ENCODE results near the gene SLC9A1.
A peak's percentile ranks its signal among the peaks of the same experiment; 100 is the strongest.

SLC9A1 gene

DNA sequence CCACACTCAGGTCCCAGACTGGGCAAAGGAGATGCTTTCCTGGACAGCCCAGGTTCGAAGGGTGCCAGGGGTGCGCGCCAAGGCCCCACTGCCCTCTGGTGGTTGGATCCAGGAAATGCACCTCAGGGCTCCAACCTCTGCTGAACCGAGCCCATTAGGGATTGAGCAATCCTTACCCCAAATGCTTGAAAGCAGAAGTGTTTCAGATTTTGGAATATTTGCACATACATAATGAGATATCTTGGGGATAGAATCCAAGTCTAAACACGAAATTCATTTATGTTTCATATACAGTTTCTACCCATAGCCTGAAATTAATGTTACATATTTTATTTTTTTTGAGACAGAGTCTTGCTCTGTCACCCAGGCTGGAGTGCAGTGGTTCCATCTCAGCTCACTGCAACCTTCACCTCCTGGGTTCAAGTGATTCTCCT, 57.4 kb downstream of the SLC9A1 start:
- DNase-seq (ENCODE audit: low spot score): no peak
- Histone ChIP-seq H3K36me3 (ENCODE audit: low read depth) (peaks cover 13% of the 10 kb centered on the region), H3K9me3 (ENCODE audit: severe bottlenecking) (no peaks in the 10 kb centered on the region), H3K27ac (ENCODE audit: poor library complexity, severe bottlenecking) (peak overlapping the region; percentile 40), H3K4me1 (ENCODE audit: insufficient read depth, poor library complexity, severe bottlenecking) (peaks cover 20% of the 10 kb centered on the region), H3K4me3 (ENCODE audit: severe bottlenecking) (no peak overlapping the region), H3K27me3 (ENCODE audit: insufficient read depth, poor library complexity, severe bottlenecking) (no peaks in the 10 kb centered on the region)
- TF ChIP-seq, protein P1, sequence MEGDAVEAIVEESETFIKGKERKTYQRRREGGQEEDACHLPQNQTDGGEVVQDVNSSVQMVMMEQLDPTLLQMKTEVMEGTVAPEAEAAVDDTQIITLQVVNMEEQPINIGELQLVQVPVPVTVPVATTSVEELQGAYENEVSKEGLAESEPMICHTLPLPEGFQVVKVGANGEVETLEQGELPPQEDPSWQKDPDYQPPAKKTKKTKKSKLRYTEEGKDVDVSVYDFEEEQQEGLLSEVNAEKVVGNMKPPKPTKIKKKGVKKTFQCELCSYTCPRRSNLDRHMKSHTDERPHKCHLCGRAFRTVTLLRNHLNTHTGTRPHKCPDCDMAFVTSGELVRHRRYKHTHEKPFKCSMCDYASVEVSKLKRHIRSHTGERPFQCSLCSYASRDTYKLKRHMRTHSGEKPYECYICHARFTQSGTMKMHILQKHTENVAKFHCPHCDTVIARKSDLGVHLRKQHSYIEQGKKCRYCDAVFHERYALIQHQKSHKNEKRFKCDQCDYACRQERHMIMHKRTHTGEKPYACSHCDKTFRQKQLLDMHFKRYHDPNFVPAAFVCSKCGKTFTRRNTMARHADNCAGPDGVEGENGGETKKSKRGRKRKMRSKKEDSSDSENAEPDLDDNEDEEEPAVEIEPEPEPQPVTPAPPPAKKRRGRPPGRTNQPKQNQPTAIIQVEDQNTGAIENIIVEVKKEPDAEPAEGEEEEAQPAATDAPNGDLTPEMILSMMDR (IDR thresholded peaks at IDR 0.05; ENCODE audit: poor library complexity, severe bottlenecking): peak; percentile 97
- peak; percentile 77 for ATAC-seq (ENCODE audit: low read depth)

DNA sequence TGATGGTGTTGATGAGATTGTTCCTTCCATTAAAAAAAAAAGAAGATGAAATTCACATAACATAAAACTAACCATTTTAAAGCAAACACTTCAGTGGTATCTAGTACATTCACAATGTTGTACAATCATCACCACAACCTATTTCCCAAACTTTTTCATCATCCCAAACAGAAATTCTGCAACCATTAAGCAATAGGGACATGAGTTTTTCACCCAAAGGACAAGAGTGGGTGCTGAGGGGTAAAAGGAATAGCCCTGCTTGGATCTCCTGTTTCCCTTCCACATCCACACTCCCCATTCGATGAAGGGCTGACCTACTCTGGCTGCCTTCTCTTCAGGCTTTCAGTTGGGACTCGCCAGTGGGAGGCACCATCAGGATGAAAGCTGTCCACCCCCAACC, 59.3 kb downstream of the SLC9A1 start:
- Histone ChIP-seq H3K9me3 (ENCODE audit: severe bottlenecking) (no peaks in the 10 kb centered on the region), H3K27me3 (ENCODE audit: insufficient read depth, poor library complexity, severe bottlenecking) (no peaks in the 10 kb centered on the region), H3K27ac (ENCODE audit: poor library complexity, severe bottlenecking) (no peak overlapping the region), H3K36me3 (ENCODE audit: low read depth) (no peaks in the 10 kb centered on the region; the same call in 1 of the 2 replicates), H3K4me3 (ENCODE audit: severe bottlenecking) (no peak overlapping the region), H3K4me1 (ENCODE audit: insufficient read depth, poor library complexity, severe bottlenecking) (peaks cover 20% of the 10 kb centered on the region)
- no peak for ATAC-seq (ENCODE audit: low read depth)
- DNase-seq (ENCODE audit: low spot score): no peak
- TF ChIP-seq, protein P1 (IDR thresholded peaks at IDR 0.05; ENCODE audit: poor library complexity, severe bottlenecking): no peak

DNA sequence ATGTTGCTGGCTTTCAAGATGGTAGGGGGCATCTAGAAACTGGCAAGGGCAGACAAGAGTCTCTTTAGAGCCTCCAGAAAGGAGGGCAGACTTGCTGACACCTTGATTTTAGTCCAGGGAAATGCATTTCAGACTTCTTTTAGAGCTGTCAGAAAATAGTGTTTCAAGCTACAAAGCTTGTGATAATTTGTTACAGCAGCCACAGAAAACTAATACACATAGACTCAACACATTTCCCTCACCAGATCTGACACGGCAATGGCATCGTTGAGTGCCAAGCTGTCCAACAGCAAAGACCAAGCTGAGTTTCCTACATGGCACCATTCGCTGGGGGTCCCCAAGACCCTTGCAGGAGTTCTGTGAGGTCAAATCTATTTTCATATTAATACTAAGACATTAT, 62.0 kb downstream of the SLC9A1 start:
- peaks cover 1% of the 10 kb centered on the region for H3K4me1 ChIP-seq (ENCODE audit: insufficient read depth, poor library complexity, severe bottlenecking)
- no peak for ATAC-seq (ENCODE audit: low read depth)
- DNase-seq (ENCODE audit: low spot score): no peak
- no peaks in the 10 kb centered on the region for H3K9me3 ChIP-seq (ENCODE audit: severe bottlenecking)
- no peak overlapping the region for H3K4me3 ChIP-seq (ENCODE audit: severe bottlenecking)
- TF ChIP-seq, protein P1 (IDR thresholded peaks at IDR 0.05; ENCODE audit: poor library complexity, severe bottlenecking): no peak
- H3K36me3 ChIP-seq (ENCODE audit: low read depth): no peaks in the 10 kb centered on the region
- no peaks in the 10 kb centered on the region for H3K27me3 ChIP-seq (ENCODE audit: insufficient read depth, poor library complexity, severe bottlenecking)
- no peak overlapping the region for H3K27ac ChIP-seq (ENCODE audit: poor library complexity, severe bottlenecking)

DNA sequence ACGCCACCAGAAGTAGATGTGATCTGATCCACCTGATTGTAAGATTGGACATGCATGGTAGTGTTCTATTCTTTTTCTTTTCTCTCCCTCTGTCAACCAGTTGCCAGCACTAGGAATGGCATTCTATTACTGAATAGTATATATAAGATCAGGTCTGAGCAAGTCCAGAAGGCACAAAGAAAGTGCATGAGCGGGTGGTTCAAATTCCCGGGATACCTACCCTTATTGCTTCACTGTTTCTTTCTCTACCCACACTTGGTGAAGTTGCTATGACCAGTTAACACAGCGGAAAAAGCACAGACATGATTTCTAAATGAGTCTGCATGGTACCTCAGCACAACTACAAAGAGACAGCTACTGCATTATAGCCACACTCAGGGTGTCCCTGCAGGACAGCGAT, 64.0 kb downstream of the SLC9A1 start:
- TF ChIP-seq, protein P1 (IDR thresholded peaks at IDR 0.05; ENCODE audit: poor library complexity, severe bottlenecking): no peak
- Histone ChIP-seq H3K27ac (ENCODE audit: poor library complexity, severe bottlenecking) (no peak overlapping the region), H3K27me3 (ENCODE audit: insufficient read depth, poor library complexity, severe bottlenecking) (no peaks in the 10 kb centered on the region), H3K4me3 (ENCODE audit: severe bottlenecking) (no peak overlapping the region), H3K4me1 (ENCODE audit: insufficient read depth, poor library complexity, severe bottlenecking) (no peaks in the 10 kb centered on the region), H3K9me3 (ENCODE audit: severe bottlenecking) (no peaks in the 10 kb centered on the region), H3K36me3 (ENCODE audit: low read depth) (no peaks in the 10 kb centered on the region)
- ATAC-seq (ENCODE audit: low read depth): peak; percentile 38; the same call in 2 of the 3 replicates
- DNase-seq (ENCODE audit: low spot score): no peak

DNA sequence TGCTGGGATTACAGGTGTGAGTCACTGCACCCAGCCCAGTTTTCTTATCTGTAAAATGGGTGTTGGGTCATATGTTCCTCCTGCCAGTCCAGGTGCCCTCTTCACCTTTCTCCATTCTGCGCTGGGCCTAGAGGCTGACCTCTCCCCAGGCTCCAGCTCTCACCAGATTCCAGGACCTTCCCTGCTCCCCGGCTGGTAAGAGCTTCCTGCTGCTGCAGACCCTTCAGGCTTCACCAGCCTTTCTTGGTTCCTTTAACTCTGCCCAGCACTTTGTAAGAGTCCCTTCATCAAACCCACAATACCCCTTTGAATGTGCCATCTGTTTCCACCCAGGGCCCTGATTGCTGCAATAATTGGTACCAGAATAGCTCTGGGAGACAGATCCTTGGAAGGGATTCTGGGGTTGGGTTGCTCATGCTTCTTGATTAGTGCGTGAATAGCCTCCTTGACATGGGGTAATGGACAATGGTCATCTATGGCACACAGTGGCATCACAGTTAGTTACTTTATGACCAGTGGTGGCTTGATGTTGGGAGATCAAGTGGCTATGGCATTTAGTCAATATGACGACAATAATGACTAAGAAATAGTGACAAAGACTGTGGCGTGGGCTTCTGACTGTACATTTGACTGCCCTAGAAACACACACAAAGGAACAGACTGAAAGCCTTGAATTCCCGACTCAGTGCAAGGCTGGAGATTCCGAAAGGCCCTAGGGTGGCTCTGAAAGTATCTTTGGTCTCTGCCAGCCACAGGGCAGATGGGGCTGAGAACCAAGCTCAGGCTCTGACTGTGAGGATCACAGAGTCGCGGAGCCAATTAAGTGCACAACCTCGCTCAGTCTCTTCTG, 67.3 kb downstream of the SLC9A1 start:
- DNase-seq (ENCODE audit: low spot score): no peak
- ATAC-seq (ENCODE audit: low read depth): no peak

More for the DNA sequence above, 67.3 kb downstream of the SLC9A1 start:
- no peaks in the 10 kb centered on the region for H3K4me1 ChIP-seq (ENCODE audit: insufficient read depth, poor library complexity, severe bottlenecking)
- H3K4me3 ChIP-seq (ENCODE audit: severe bottlenecking): no peak overlapping the region
- TF ChIP-seq, protein P1 (IDR thresholded peaks at IDR 0.05; ENCODE audit: poor library complexity, severe bottlenecking): no peak
- H3K9me3 ChIP-seq (ENCODE audit: severe bottlenecking): peaks cover 2% of the 10 kb centered on the region
- no peaks in the 10 kb centered on the region for H3K36me3 ChIP-seq (ENCODE audit: low read depth)
- no peak overlapping the region for H3K27ac ChIP-seq (ENCODE audit: poor library complexity, severe bottlenecking)
- no peaks in the 10 kb centered on the region for H3K27me3 ChIP-seq (ENCODE audit: insufficient read depth, poor library complexity, severe bottlenecking)

All from RWPE2 (cell line).